ENCODE results near the gene PTPN5.

- no peak for TF ChIP-seq YY1 (IDR thresholded peaks at IDR 0.05; ENCODE audit: insufficient read depth, insufficient read length)
- TF ChIP-seq SUZ12 (IDR thresholded peaks at IDR 0.05; ENCODE audit: extremely low read depth, insufficient read depth, insufficient read length): no peak
Observed at GRCh38 chr11:18709414-18709813, 82.2 kb downstream of the PTPN5 start.

All from NT2/D1 (cell line).